Trophoblast cell (in vitro differentiated cells and primary cell): ENCODE results near the gene LOC128125822.

Source experiments
- DNase-seq, 2 donors: peaks; one replicate each; pipeline ENCODE4 v3.0.0-alpha.2; 2016
- H2AFZ ChIP-seq: 2 replicates; pipeline ENCODE4 v1.6.1; 2013; ENCODE audit warnings: low read length, moderate library complexity, mild to moderate bottlenecking; ENCODE audit not compliant: insufficient read depth, poor library complexity
- H2AK5ac ChIP-seq: 2 replicates; pipeline ENCODE4 v1.6.1; 2013; ENCODE audit warnings: mild to moderate bottlenecking, low read length
- H2BK120ac ChIP-seq: 2 replicates; pipeline ENCODE4 v1.6.1; 2013; ENCODE audit warnings: low read length, mild to moderate bottlenecking, moderate library complexity; ENCODE audit not compliant: insufficient read depth, poor library complexity
- H2BK12ac ChIP-seq: 2 replicates; pipeline ENCODE4 v1.6.1; 2013; ENCODE audit warnings: mild to moderate bottlenecking, low read length, moderate library complexity
- H2BK5ac ChIP-seq: 2 replicates; pipeline ENCODE4 v1.6.1; 2013; ENCODE audit warnings: low read length, low read depth, moderate library complexity, mild to moderate bottlenecking; ENCODE audit not compliant: poor library complexity
- H3K14ac ChIP-seq: 2 replicates; pipeline ENCODE4 v1.6.1; 2013; ENCODE audit warnings: mild to moderate bottlenecking, low read length
- H3K18ac ChIP-seq: 2 replicates; pipeline ENCODE4 v1.6.1; 2013; ENCODE audit warnings: mild to moderate bottlenecking, low read length
- H3K23ac ChIP-seq: 2 replicates; pipeline ENCODE4 v1.6.1; 2013; ENCODE audit warnings: low read length
- H3K27ac ChIP-seq: 2 replicates; pipeline ENCODE4 v1.5.1; 2013; ENCODE audit warnings: low read depth, mild to moderate bottlenecking, inconsistent platforms, low read length, moderate library complexity
- H3K27me3 ChIP-seq: 2 replicates; pipeline ENCODE4 v1.6.1; 2013; ENCODE audit warnings: inconsistent platforms, mild to moderate bottlenecking, low read length, moderate library complexity; ENCODE audit not compliant: insufficient read depth
- H3K36me3 ChIP-seq, 2 experiments: 1 replicate in 1 of 2; 2 replicates in 1 of 2; pipeline ENCODE4 v1.6.1; 2013; ENCODE audit warnings: low read length in 2 of 2, mild to moderate bottlenecking in 2 of 2, moderate library complexity in 1 of 2; ENCODE audit not compliant: insufficient read depth in 2 of 2, control insufficient read depth in 1 of 2
- H3K4ac ChIP-seq: 2 replicates; pipeline ENCODE4 v1.6.1; 2013; ENCODE audit warnings: low read depth, mild to moderate bottlenecking, low read length, moderate library complexity
- H3K4me1 ChIP-seq, 2 experiments: 1 replicate in 1 of 2; 2 replicates in 1 of 2; pipeline ENCODE4 v1.6.1; 2013; ENCODE audit warnings: low read length in 2 of 2, mild to moderate bottlenecking in 2 of 2, moderate library complexity in 1 of 2; ENCODE audit not compliant: insufficient read depth in 2 of 2, control insufficient read depth in 1 of 2
- H3K4me2 ChIP-seq: 2 replicates; pipeline ENCODE4 v1.6.1; 2013; ENCODE audit warnings: inconsistent platforms, mild to moderate bottlenecking, low read length, moderate library complexity
- H3K4me3 ChIP-seq: 2 replicates; pipeline ENCODE4 v1.5.1; 2013; ENCODE audit warnings: mild to moderate bottlenecking, low read depth, low read length, inconsistent platforms
- H3K79me1 ChIP-seq: one replicate; pipeline ENCODE4 v1.6.1; 2013; ENCODE audit warnings: low read length
- H3K79me2 ChIP-seq: 2 replicates; pipeline ENCODE4 v1.6.1; 2013; ENCODE audit warnings: low read length, mild to moderate bottlenecking; ENCODE audit not compliant: control insufficient read depth, insufficient read depth, poor library complexity
- H3K9ac ChIP-seq: 2 replicates; pipeline ENCODE4 v1.6.1; 2013; ENCODE audit warnings: mild to moderate bottlenecking, low read length
- H3K9me3 ChIP-seq: 2 replicates; pipeline ENCODE4 v1.6.1; 2013; ENCODE audit warnings: low read depth, mild to moderate bottlenecking, control low read depth, inconsistent platforms, low read length; ENCODE audit not compliant: insufficient read depth
- H4K12ac ChIP-seq: 2 replicates; pipeline ENCODE4 v1.6.1; 2013; ENCODE audit warnings: low read depth, mild to moderate bottlenecking, low read length, moderate library complexity
- H4K8ac ChIP-seq: 2 replicates; pipeline ENCODE4 v1.6.1; 2013; ENCODE audit warnings: low read depth, mild to moderate bottlenecking, low read length, moderate library complexity
- H4K91ac ChIP-seq: one replicate; pipeline ENCODE4 v1.6.1; 2013; ENCODE audit warnings: low read depth, mild to moderate bottlenecking, low read length, moderate library complexity
- WGBS: extraction: QIAGEN DNeasy Blood & Tissue Kit; methylation state at CpG from one replicate; pipeline ENCODE4 v1.1.7; 2013; ENCODE audit warnings: missing lambda C conversion rate; ENCODE audit not compliant: insufficient read length, insufficient coverage; ENCODE audit errors: extremely low coverage; 5-methylcytosine and 5-hydroxymethylcytosine counted together

Gene LOC128125822

GRCh38 chr6:63546697-63547096, 25.6 kb upstream of the LOC128125822 start:
- H3K4me2 ChIP-seq = no peak overlapping the region
- H4K8ac ChIP-seq = no peak overlapping the region
- no peak overlapping the region for H2BK12ac ChIP-seq
- no peaks in the 10 kb centered on the region for H3K79me1 ChIP-seq
- no peaks in the 10 kb centered on the region for H3K36me3 ChIP-seq
- WGBS = no CpG with 5 or more reads among the region's 1 CpG
- no peak overlapping the region for H3K18ac ChIP-seq
- H3K4me1 ChIP-seq = no peaks in the 10 kb centered on the region
- H4K91ac ChIP-seq = no peak overlapping the region
- no peak overlapping the region for H3K4me3 ChIP-seq
- H2AFZ ChIP-seq = no peak overlapping the region
- no peak overlapping the region for H4K12ac ChIP-seq
- H3K27me3 ChIP-seq = no peaks in the 10 kb centered on the region
- H3K9me3 ChIP-seq = no peaks in the 10 kb centered on the region
- no peaks in the 10 kb centered on the region for H3K79me2 ChIP-seq
- H2BK120ac ChIP-seq = no peak overlapping the region
- H3K27ac ChIP-seq = no peak overlapping the region
- H3K23ac ChIP-seq = no peak overlapping the region
- H3K9ac ChIP-seq = no peak overlapping the region
- DNase-seq = no peak
- H2AK5ac ChIP-seq = no peak overlapping the region
- no peak overlapping the region for H3K14ac ChIP-seq
- no peak overlapping the region for H2BK5ac ChIP-seq
- H3K4ac ChIP-seq = no peak overlapping the region

DNA sequence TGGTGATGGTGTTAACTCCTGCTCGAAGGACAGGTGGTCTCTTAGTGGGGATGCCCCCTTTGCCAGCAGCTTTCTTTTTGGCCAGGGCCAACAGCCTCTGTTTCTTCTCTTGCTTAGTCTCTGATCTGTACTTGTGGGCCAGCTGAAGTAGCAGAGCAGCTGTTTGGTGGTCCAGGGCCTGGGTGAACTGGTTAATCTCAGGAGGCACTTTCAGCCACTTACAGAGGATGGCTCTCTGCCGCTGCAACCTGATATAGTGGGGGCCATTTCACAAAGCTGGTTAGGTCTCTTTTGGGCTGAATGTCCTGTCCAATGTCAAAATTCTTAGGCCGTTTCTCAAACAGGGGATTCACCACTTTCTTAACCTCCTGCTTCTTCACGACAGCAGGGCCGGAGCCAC, 23.2 kb upstream of the LOC128125822 start:
- Histone ChIP-seq H3K79me2 (no peaks in the 10 kb centered on the region), H3K4me1 (no peaks in the 10 kb centered on the region), H3K4me3 (no peak overlapping the region), H3K27me3 (no peaks in the 10 kb centered on the region), H4K8ac (no peak overlapping the region), H4K12ac (no peak overlapping the region), H3K36me3 (no peaks in the 10 kb centered on the region), H2BK12ac (no peak overlapping the region), H3K4me2 (no peak overlapping the region), H3K4ac (no peak overlapping the region), H3K18ac (no peak overlapping the region), H2BK120ac (no peak overlapping the region), H4K91ac (no peak overlapping the region), H2AK5ac (no peak overlapping the region), H3K14ac (no peak overlapping the region), H3K23ac (no peak overlapping the region), H2BK5ac (no peak overlapping the region), H3K27ac (no peak overlapping the region), H3K79me1 (no peaks in the 10 kb centered on the region), H3K9ac (no peak overlapping the region), H3K9me3 (no peaks in the 10 kb centered on the region), H2AFZ (no peak overlapping the region)
- no peak for DNase-seq
- no CpG with 5 or more reads among the region's 5 CpGs for WGBS

DNA sequence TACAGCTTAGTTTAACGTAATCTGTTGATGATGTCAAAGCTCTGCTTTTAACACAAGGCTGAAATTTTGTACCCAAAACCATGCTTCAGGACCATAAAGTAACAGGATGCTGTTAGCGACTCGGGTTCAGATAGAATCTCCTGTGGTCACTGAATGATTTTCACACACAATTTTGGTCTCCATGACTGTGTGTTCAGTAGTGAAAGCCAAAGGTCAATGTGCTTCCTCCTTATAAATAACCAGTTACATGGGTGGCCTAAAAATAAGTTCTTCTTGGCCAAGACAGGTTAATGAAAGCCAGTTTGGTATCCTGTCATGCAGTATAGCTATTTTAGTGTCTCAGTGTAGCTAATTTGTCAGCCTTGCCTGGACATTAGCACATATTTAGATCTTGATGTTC, 19.1 kb upstream of the LOC128125822 start:
- no peak overlapping the region for H4K12ac ChIP-seq
- H2AK5ac ChIP-seq = no peak overlapping the region
- H3K4me1 ChIP-seq = no peaks in the 10 kb centered on the region
- WGBS = no CpG with 5 or more reads among the region's 3 CpGs
- no peak for DNase-seq
- no peak overlapping the region for H4K91ac ChIP-seq
- no peaks in the 10 kb centered on the region for H3K27me3 ChIP-seq
- H3K79me2 ChIP-seq = no peaks in the 10 kb centered on the region
- no peak overlapping the region for H3K18ac ChIP-seq
- no peak overlapping the region for H3K14ac ChIP-seq
- no peak overlapping the region for H3K27ac ChIP-seq
- no peaks in the 10 kb centered on the region for H3K79me1 ChIP-seq
- H4K8ac ChIP-seq = no peak overlapping the region
- H3K9me3 ChIP-seq = no peaks in the 10 kb centered on the region
- no peak overlapping the region for H2AFZ ChIP-seq
- no peak overlapping the region for H2BK120ac ChIP-seq
- no peak overlapping the region for H3K4me2 ChIP-seq
- H2BK5ac ChIP-seq = no peak overlapping the region
- no peak overlapping the region for H3K4ac ChIP-seq
- no peak overlapping the region for H2BK12ac ChIP-seq
- H3K9ac ChIP-seq = no peak overlapping the region
- H3K36me3 ChIP-seq = no peaks in the 10 kb centered on the region
- H3K23ac ChIP-seq = no peak overlapping the region
- no peak overlapping the region for H3K4me3 ChIP-seq

GRCh38 chr6:63553900-63554299, 18.4 kb upstream of the LOC128125822 start:
- Histone ChIP-seq H3K23ac (no peak overlapping the region), H2BK12ac (no peak overlapping the region), H2AFZ (no peak overlapping the region), H3K27ac (no peak overlapping the region), H3K79me1 (no peaks in the 10 kb centered on the region), H3K9me3 (no peaks in the 10 kb centered on the region), H3K4ac (no peak overlapping the region), H3K36me3 (no peaks in the 10 kb centered on the region), H3K4me3 (no peak overlapping the region), H4K8ac (no peak overlapping the region), H3K4me1 (no peaks in the 10 kb centered on the region), H3K79me2 (no peaks in the 10 kb centered on the region), H4K91ac (no peak overlapping the region), H2AK5ac (no peak overlapping the region), H3K27me3 (no peaks in the 10 kb centered on the region), H3K9ac (no peak overlapping the region), H3K18ac (no peak overlapping the region), H2BK120ac (no peak overlapping the region), H2BK5ac (no peak overlapping the region), H3K4me2 (no peak overlapping the region), H4K12ac (no peak overlapping the region), H3K14ac (no peak overlapping the region)
- DNase-seq = no peak
- WGBS = no CpG with 5 or more reads among the region's 1 CpG
